Glutamatergic neuron (in vitro differentiated cells): Measurements from ENCODE around the gene LMAN1. TPM values are rescaled to one million over a fixed set of nuclear protein-coding genes. Genes with fewer than 3 reads are reported as not detected.

Source experiments
- DNase-seq: peaks from one replicate; pipeline ENCODE4 v3.0.0; 2022
- H3K27ac Mint-ChIP-seq: one replicate; pipeline ENCODE4 v1.8.0; 2020; ENCODE audit warnings: mild to moderate bottlenecking, mixed read lengths, inconsistent platforms; ENCODE audit not compliant: unreplicated experiment
- H3K27me3 Mint-ChIP-seq: one replicate; pipeline ENCODE4 v1.8.0; 2020; ENCODE audit warnings: mild to moderate bottlenecking, moderate library complexity, mixed read lengths, inconsistent platforms; ENCODE audit not compliant: unreplicated experiment
- H3K36me3 Mint-ChIP-seq: one replicate; pipeline ENCODE4 v1.8.0; 2020; ENCODE audit warnings: mild to moderate bottlenecking, mixed read lengths, inconsistent platforms; ENCODE audit not compliant: unreplicated experiment
- H3K4me1 Mint-ChIP-seq: one replicate; pipeline ENCODE4 v1.8.0; 2020; ENCODE audit warnings: mild to moderate bottlenecking, low read depth, mixed read lengths, inconsistent platforms; ENCODE audit not compliant: unreplicated experiment
- H3K4me3 Mint-ChIP-seq: one replicate; pipeline ENCODE4 v1.8.0; 2020; ENCODE audit warnings: mild to moderate bottlenecking, mixed read lengths, inconsistent platforms; ENCODE audit not compliant: unreplicated experiment
- H3K9me3 Mint-ChIP-seq: one replicate; pipeline ENCODE4 v1.8.0; 2020; ENCODE audit warnings: mild to moderate bottlenecking, moderate library complexity, mixed read lengths, inconsistent platforms; ENCODE audit not compliant: unreplicated experiment
- CTCF ChIP-seq: fragments of 200-600 bp; sonication (generic); IDR thresholded peaks from one replicate; pipeline ENCODE4 v1.5.0; 2021; ENCODE audit not compliant: partially characterized antibody, unreplicated experiment
- total RNA-seq: library from RNA; stranded (reverse); fragmentation: NEBNext Ultra II Directional; extraction: Animal tissue kit (Norgen Biotek cat#: 25700); gene quantifications from one replicate; pipeline ENCODE4 v1.2.1, GENCODE V29; 2021; ENCODE audit not compliant: unreplicated experiment

Gene LMAN1
- total RNA-seq, 1 donor from 2014 or later, result 52.3 TPM

DNA sequence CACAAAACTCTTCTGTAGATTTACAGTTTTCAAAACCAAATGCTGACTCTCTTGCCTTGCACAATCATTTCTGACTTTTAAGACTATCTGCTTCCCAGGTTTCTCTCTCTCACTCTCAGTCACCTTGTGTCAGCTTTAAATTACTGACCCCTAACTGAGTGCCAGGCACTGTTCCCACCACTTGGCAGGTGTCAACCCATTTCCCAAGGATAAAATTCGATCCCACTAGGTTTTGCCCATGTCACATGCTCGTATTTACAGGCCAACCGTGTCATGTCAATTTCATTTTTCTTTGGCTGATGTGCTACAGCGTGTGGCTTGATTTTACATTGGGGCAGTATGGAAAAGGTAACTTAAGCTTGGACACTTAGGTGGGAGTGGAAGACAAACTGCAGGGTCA lies 26.1 kb upstream of the LMAN1 start:
- peaks cover 56% of the 10 kb centered on the region for H3K4me1 Mint-ChIP-seq
- peak overlapping the region; percentile 50 for H3K27ac Mint-ChIP-seq
- peaks cover 18% of the 10 kb centered on the region for H3K9me3 Mint-ChIP-seq
- H3K4me3 Mint-ChIP-seq, result no peak overlapping the region
- TF ChIP-seq CTCF, result no peak
- DNase-seq, result no peak
- H3K36me3 Mint-ChIP-seq, result peaks cover 4% of the 10 kb centered on the region
- peaks cover 10% of the 10 kb centered on the region for H3K27me3 Mint-ChIP-seq

DNA sequence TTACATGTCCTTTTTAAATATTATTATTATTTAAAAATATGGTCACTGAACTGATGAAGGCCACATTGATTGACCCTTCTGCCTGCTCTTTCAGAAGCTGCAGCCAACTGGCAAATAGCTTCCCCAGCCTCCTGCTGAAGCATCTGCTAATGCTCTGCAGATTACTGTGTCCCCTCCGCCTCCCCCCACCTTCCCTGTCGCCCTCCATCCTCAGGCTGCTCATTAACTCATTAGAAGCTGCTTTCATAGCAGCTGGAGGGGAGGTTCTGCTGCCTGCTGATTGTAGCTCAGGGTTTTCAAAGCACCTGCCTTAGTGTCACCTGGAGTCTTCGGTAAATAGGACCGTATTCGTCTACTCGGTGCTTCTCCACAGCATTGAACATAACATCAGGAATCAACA lies 24.8 kb upstream of the LMAN1 start:
- Mint-ChIP-seq H3K9me3 (peaks cover 18% of the 10 kb centered on the region), H3K4me1 (peaks cover 51% of the 10 kb centered on the region), H3K4me3 (peak overlapping the region; percentile 6), H3K27ac (peak overlapping the region; percentile 94), H3K27me3 (peaks cover 10% of the 10 kb centered on the region), H3K36me3 (peaks cover 4% of the 10 kb centered on the region)
- TF ChIP-seq CTCF, result no peak
- peak; percentile 80 for DNase-seq

DNA sequence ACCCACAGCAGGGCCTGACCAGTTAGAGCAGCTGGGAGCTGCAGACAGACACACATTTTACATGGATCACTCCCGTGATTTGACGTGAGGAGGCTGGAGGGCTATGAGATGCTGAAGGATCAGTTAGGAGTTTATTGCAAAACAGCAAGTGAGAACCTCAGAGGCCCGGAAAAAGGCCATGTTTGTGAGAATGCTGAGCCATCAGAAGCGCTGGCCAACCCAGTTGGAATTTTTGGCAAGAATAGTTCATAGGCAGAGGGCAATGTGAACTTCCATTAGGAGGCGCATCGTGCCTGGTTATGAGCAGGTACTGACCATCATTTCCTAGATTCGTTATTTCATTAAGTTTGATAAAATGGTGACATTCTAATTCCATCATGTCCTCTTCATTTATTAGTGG lies 23.3 kb upstream of the LMAN1 start:
- no peak for TF ChIP-seq CTCF
- H3K4me1 Mint-ChIP-seq, result peaks cover 46% of the 10 kb centered on the region
- peaks cover 4% of the 10 kb centered on the region for H3K36me3 Mint-ChIP-seq
- peaks cover 20% of the 10 kb centered on the region for H3K9me3 Mint-ChIP-seq
- H3K4me3 Mint-ChIP-seq, result no peak overlapping the region
- peak overlapping the region; percentile 77 for H3K27ac Mint-ChIP-seq
- H3K27me3 Mint-ChIP-seq, result peaks cover 8% of the 10 kb centered on the region
- DNase-seq, result no peak

- DNase-seq, result no peak
- peaks cover 8% of the 10 kb centered on the region for H3K27me3 Mint-ChIP-seq
- H3K27ac Mint-ChIP-seq, result peak overlapping the region; percentile 77
- no peak for TF ChIP-seq CTCF
- H3K4me1 Mint-ChIP-seq, result peaks cover 46% of the 10 kb centered on the region
- H3K36me3 Mint-ChIP-seq, result peaks cover 4% of the 10 kb centered on the region
- H3K4me3 Mint-ChIP-seq, result no peak overlapping the region
- H3K9me3 Mint-ChIP-seq, result peaks cover 20% of the 10 kb centered on the region
Observed at GRCh38 chr18:59381949-59382348, 22.9 kb upstream of the LMAN1 start.

- Mint-ChIP-seq H3K4me1 (peaks cover 52% of the 10 kb centered on the region), H3K4me3 (no peak overlapping the region), H3K9me3 (peaks cover 20% of the 10 kb centered on the region), H3K36me3 (peaks cover 4% of the 10 kb centered on the region), H3K27me3 (peaks cover 8% of the 10 kb centered on the region), H3K27ac (no peak overlapping the region)
- no peak for TF ChIP-seq CTCF
- no peak for DNase-seq
Observed at GRCh38 chr18:59380706-59381105, 21.6 kb upstream of the LMAN1 start.
